ENCODE measurements around the gene FAM24B.
"Not testable (repeated sequence)": the region's sequence is repeated elsewhere in the genome, so short reads cannot be mapped to it uniquely, and the experiment has no call there.

GRCh38 chr10:122868768-122869167, 10.6 kb downstream of the FAM24B start:
- TF ChIP-seq MYC (IDR thresholded peaks at IDR 0.05; ENCODE audit: low read depth, low read length); CTCF (IDR thresholded peaks at IDR 0.05; ENCODE audit: low read depth, low read length); POLR2A (IDR thresholded peaks at IDR 0.05; ENCODE audit: extremely low read depth, insufficient read length): not testable (repeated sequence)
